CD4-positive, alpha-beta T cell treated with Interleukin-17A for 1 hour (primary cell): ENCODE results near the gene CEBPG.
A peak's percentile ranks its signal among the peaks of the same experiment; 100 is the strongest.

Experiments used
- DNase-seq: peaks from one replicate; pipeline ENCODE4 v3.0.0-alpha.2; 2020

Gene CEBPG

DNA sequence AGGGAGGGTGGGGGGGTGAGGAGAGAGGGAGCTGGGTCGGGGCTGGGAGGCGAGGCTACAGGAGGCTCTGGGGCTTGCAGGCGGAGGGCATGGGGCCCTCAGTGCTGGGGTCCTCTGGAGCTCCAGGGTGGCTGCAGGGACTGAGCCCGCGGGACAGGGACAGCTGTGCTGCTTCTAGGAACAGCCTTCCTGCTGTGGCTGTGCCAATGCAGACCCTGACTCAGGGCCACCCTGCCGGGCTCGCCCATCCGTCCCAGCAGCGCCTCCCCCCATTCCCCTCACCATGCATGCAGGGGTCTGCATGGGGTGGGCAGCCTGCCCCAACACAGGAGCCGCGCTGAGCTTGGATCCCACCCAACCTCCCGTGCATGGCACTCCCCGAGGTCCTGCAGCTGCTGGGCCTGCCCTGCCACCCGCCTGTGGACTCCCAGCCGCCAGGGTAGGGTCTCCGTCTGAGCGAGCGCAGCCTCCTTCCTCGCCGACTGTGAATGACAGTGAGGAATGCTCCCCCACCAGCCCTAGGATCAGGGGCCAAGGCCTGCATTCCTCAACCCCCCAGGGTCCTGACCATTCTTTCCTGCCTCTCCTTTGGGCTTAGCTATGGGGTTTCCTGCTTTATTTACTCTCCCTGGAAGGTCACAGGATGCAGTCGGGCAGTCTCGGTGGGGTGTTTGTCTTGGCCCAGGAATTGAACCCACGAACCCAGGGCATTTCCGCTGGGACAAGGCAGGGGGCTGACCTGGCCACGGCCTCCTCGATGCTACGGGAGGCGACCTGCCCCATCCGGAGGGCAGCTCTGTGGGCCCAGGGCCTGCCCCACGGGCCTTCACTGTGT, 23.4 kb downstream of the CEBPG start:
- no peak for DNase-seq

- DNase-seq = no peak
These were observed 24.2 kb downstream of the CEBPG start for GRCh38 chr19:33397536-33398360.

GRCh38 chr19:33398361-33399060, 25.0 kb downstream of the CEBPG start:
- no peak for DNase-seq

- DNase-seq = no peak
These were observed 25.7 kb downstream of the CEBPG start for GRCh38 chr19:33399081-33399744.

GRCh38 chr19:33399745-33400681, 26.5 kb downstream of the CEBPG start:
- DNase-seq = no peak

- no peak for DNase-seq
These were observed 27.6 kb downstream of the CEBPG start for GRCh38 chr19:33400856-33401682.

GRCh38 chr19:33401683-33402420, 28.3 kb downstream of the CEBPG start:
- DNase-seq = no peak

DNA sequence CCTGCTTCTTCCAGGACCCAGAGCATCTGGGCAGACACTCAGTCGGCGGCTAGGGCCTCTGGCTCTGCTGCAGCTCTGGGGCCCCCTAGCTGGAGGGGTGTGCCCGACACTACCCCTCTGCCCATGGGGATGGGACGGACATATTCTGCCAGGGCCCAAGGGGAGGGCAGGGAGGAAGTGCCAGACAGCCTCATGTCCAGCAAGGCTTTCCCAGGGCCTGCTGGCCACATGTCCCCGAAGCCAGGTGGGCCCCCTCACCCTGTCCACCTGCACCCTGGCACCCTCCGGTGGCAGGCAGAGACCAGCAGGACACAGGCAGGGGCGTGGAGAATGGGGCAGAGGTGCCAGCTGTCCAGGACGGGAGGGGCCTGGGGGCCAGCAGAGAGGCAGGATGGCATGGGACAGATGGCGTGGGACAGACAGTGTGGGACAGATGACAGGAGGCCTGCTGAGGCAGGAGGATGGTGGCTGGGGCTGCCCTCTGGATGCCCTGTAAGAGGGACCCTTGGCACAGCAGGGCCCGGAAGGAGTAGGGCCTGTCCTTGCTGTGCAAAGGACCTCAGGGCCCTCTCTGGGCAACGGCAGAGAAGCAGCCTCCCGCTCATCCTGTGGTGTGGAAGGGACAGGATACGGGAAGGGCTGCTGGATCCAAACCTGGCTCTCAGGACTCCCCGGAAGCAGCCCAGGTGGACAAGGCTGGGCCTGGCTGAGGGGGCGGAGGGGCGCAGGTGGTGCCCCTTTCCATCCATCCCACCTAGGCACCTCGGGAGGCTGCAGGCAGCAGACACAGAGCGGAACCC, 29.1 kb downstream of the CEBPG start:
- DNase-seq = no peak

GRCh38 chr19:33403221-33403972, 29.9 kb downstream of the CEBPG start:
- DNase-seq = no peak

DNA sequence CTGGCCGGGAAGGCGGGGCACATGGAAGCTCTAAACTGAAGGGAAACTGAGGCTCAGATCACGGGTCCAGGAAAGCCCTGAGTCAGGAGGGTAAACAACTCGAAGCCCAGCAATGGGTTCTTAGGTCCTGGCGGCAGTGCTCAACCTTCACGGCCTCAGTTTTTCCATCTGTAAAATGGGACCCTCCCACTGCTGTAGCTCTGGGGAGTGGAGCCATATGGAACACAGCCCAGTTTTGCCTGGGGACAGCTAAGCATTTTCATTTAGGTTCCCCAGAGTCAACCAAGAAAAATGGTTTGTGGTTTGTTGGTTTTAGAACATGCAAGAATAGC, 30.4 kb downstream of the CEBPG start:
- DNase-seq = no peak

- DNase-seq = no peak
These were observed 31.2 kb downstream of the CEBPG start for GRCh38 chr19:33404506-33405253.

DNA sequence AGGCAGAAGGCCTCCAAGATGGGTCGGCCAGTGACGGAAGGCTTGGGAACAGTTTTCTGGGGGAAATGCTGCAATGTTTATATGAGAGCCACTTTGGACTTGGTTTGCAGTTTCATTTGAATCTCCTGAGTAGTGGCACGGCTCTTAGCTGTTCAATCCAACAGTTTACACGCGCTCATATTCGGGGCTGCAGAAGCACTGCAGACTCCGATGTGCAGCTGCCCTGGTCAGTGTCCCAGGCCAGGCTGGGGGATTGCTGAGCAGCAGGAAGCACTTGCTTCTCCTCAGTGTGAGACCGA, 31.7 kb downstream of the CEBPG start:
- no peak for DNase-seq

DNA sequence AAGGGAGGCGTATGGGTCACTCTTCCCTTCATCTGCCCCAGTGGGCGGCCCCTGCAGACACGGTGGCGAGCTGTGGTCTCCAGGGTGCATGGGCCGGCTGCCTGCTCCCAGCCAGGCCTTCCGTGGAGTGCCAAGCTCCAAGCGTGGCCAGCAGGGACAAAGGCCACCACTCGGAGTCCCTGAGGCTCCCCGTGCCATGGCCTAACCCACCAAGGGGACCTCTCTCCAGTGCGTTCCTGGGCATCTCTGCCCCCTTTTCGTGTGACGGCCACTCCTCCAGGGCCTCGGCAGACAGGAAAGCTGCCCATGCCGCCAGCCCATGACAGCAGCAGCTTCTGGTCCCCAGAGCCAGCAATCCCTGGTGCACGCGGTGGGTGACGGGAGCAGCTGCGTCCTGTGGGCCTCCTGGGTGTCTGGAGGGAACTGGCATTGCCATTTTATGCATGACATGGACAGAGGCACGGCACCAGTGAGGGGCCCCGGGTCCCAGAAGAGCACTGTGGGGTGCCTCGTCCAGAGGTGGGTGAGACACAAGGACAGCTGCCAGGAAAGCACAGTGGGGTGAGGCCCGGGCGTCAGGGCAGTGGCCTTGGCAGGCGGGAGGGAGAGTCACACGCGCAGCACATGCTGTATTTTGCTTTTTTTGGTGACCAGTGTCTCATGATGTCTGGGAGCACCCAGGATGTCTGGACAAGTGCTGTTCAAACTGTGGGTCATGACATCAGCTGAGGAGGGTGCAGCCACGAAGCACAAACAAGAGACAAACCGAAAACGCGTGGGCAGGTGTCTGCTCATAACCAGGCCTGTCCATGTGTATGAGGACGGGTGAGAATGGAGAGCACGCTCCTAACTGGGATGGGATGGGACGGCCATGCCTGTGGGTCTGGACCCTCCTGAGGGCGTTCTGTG, 32.3 kb downstream of the CEBPG start:
- DNase-seq = no peak

- peak; percentile 76 for DNase-seq
These were observed 33.1 kb downstream of the CEBPG start for GRCh38 chr19:33406521-33407139.

DNA sequence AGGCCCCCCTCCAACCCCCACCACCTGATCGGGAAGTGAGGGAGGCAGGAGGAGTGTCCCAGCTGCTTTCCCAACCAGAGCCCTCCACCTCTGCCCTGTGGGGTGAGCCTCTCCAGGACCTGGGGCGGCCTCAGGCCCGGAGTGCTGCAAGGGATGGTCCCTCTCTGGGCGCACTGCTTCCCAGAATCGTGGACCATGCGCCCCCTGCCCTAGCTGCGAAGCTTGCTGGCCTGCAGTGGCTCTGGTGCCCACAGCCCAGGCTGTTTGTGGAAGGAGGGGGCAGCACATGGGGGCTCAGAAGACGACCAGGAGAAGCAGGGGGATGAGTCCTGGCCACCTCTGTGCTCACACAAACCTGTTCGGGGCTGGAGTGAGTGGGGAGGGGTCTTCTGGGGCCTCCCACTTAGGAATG, 33.6 kb downstream of the CEBPG start:
- no peak for DNase-seq

DNA sequence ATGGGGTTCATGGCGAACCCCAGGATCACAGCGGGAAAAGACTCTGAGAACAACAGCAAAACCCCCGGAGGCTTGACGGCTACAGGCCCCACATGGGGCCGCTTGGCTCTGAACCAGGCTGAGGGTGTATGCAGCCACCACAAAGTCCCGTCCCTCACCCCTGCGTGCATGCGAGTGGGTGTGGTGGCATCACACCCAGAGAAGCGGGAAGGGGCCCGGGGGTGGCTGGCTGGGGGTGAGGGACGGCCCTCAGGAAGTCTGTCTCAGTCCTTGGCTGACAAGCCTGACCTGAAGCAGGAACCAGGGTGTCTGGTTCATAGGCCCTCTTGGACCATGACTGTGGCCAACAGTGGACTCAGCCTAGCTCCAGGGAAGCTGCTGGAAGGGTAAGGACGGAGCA, 34.2 kb downstream of the CEBPG start:
- no peak for DNase-seq
